PC-3 (cell line): ENCODE data around the gene GRIK1. TPM values are rescaled to one million over a fixed set of nuclear protein-coding genes. Genes with fewer than 3 reads are reported as not detected.

Experiments used
- ATAC-seq: fragments of 200-7000 bp; cut with Tn5 transposase; 2 replicates; pipeline ENCODE4 v1.9.1; 2020; ENCODE audit warnings: mild to moderate bottlenecking, moderate library complexity
- BruUV-seq: library from RNA; stranded (reverse); fragments of 400-500 nt; replicated peaks from 2 replicates; lab custom pipeline; 2021; lab: Mats Ljungman, UMichigan
- CTCF ChIA-PET: fragments of 300-600 bp; sonication (Branson Sonifier 250); formaldehyde crosslinking; loops from one replicate; lab custom pipeline; 2022; ENCODE audit warnings: antibody characterized with exemption; lab: Charles Lee
- POLR2A ChIA-PET: fragments of 300-600 bp; sonication (Branson Sonifier 250); formaldehyde crosslinking; loops from one replicate; lab custom pipeline; 2022; ENCODE audit warnings: antibody characterized with exemption; ENCODE audit not compliant: unreplicated experiment; lab: Charles Lee
- DNase-seq: peaks from one replicate; pipeline ENCODE4 v3.0.0-alpha.2; 2015
- H2AFZ ChIP-seq: fragments of 300-600 bp; sonication (generic); 2 replicates; pipeline ENCODE4 v1.6.0; 2016; ENCODE audit warnings: antibody characterized with exemption, low read length
- H3F3A ChIP-seq: fragments of 300-600 bp; sonication (generic); one replicate; pipeline ENCODE4 v1.6.0; 2017; ENCODE audit warnings: antibody characterized with exemption, low read length, control low read depth, mild to moderate bottlenecking; ENCODE audit not compliant: unreplicated experiment
- H3K27ac ChIP-seq: fragments of 300-600 bp; sonication (generic); 2 replicates; pipeline ENCODE4 v1.5.1; 2016; ENCODE audit warnings: mild to moderate bottlenecking, low read length
- H3K27me3 ChIP-seq: fragments of 300-600 bp; sonication (generic); 2 replicates; pipeline ENCODE4 v1.6.1; 2016; ENCODE audit warnings: low read length, mixed read lengths
- H3K36me3 ChIP-seq: fragments of 300-600 bp; sonication (generic); 2 replicates; pipeline ENCODE4 v1.6.1; 2016; ENCODE audit warnings: low read depth, mixed run types, low read length, mixed read lengths
- H3K4me1 ChIP-seq: fragments of 300-600 bp; sonication (generic); 2 replicates; pipeline ENCODE4 v1.5.1; 2016; ENCODE audit warnings: low read length; ENCODE audit not compliant: insufficient read depth
- H3K4me2 ChIP-seq: fragments of 300-600 bp; sonication (generic); 2 replicates; pipeline ENCODE4 v1.6.0; 2016; ENCODE audit warnings: low read length
- H3K4me3 ChIP-seq: fragments of 300-600 bp; sonication (generic); 2 replicates; pipeline ENCODE4 v1.5.1; 2016; ENCODE audit warnings: mild to moderate bottlenecking, low read length, mixed read lengths
- H3K79me2 ChIP-seq: fragments of 300-600 bp; sonication (generic); 2 replicates; pipeline ENCODE4 v1.6.1; 2017; ENCODE audit warnings: low read length, mixed read lengths
- H3K9ac ChIP-seq: fragments of 300-600 bp; sonication (generic); 2 replicates; pipeline ENCODE4 v1.6.0; 2016; ENCODE audit warnings: mild to moderate bottlenecking, low read length
- H3K9me2 ChIP-seq: fragments of 300-600 bp; sonication (generic); replicated peaks from 2 replicates; pipeline ENCODE4 v1.6.1; 2016; ENCODE audit warnings: mixed run types, low read length, mixed read lengths
- H3K9me3 ChIP-seq: fragments of 300-600 bp; sonication (generic); 2 replicates; pipeline ENCODE4 v1.6.1; 2016; ENCODE audit warnings: low read length, mixed read lengths
- H4K20me1 ChIP-seq: fragments of 300-600 bp; sonication (generic); 2 replicates; pipeline ENCODE4 v1.6.1; 2016; ENCODE audit warnings: low read length, mixed read lengths
- EZH2 ChIP-seq: fragments of 300-600 bp; sonication (generic); IDR thresholded peaks from one replicate; pipeline ENCODE4 v1.6.1; 2017; ENCODE audit warnings: antibody characterized with exemption, mild to moderate bottlenecking, low read length; ENCODE audit not compliant: unreplicated experiment
- EZH2phosphoT487 ChIP-seq: fragments of 300-600 bp; sonication (generic); IDR thresholded peaks from 2 replicates; pipeline ENCODE4 v1.6.1; 2018; ENCODE audit warnings: mild to moderate bottlenecking, antibody characterized with exemption, low read length, borderline replicate concordance
- intact Hi-C: fragments of 100-400 bp; cut with micrococcal nuclease; formaldehyde crosslinking; loops from 2 replicates; pipeline ENCODE4 v1.9.0; 2023
- total RNA-seq: library from RNA; depleted of rRNA; stranded (reverse); fragments of >200 nt; gene quantifications from 2 replicates; pipeline ENCODE4 v1.2.3, GENCODE V29; 2014
- TF ChIP-seq, protein P1 (sequence below): fragments of 300-600 bp; sonication (generic); conservative IDR thresholded peaks from 2 replicates; pipeline ENCODE4 v1.5.1; 2017; ENCODE audit warnings: antibody characterized with exemption, low read depth, mild to moderate bottlenecking, low read length

Gene GRIK1
- total RNA-seq, 1 experiment from 2014 or later, result not detected

DNA sequence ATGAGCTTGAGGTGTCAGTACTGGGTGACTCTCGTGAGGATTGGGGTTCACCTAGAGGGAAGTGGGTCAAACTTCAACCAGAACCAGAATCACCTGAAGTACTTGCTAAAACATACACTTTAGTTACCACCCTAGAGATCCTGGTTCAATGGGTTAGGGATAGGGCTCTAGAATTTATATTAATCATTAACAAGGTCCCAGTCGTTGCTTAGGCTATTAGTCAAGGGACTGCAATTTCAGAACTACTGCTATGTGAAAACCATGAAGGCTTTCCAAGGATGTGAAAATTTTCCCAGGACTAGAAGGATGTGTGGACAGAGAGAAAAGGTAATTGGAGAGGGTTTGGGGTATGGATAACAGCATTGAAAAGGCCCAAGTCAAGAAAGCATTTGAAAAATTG lies 162.6 kb downstream of the GRIK1 start:
- ATAC-seq (no peak), DNase-seq (no peak)
- Histone ChIP-seq H3K9me3 (no peaks in the 10 kb centered on the region), H3K27ac (no peak overlapping the region), H4K20me1 (no peaks in the 10 kb centered on the region), H3K27me3 (peaks cover 23% of the 10 kb centered on the region; the same call in 1 of the 2 replicates), H3K9me2 (no peaks in the 10 kb centered on the region), H3K4me2 (no peak overlapping the region), H3F3A (no peaks in the 10 kb centered on the region), H3K36me3 (no peaks in the 10 kb centered on the region), H2AFZ (no peak overlapping the region), H3K4me3 (no peak overlapping the region), H3K79me2 (no peaks in the 10 kb centered on the region), H3K9ac (no peak overlapping the region), H3K4me1 (no peaks in the 10 kb centered on the region)
- CTCF ChIA-PET, result no interaction called here
- POLR2A ChIA-PET, result no interaction called here
- BruUV-seq, result no TSS peak
- no peak for TF ChIP-seq EZH2phosphoT487
- TF ChIP-seq, protein P1, sequence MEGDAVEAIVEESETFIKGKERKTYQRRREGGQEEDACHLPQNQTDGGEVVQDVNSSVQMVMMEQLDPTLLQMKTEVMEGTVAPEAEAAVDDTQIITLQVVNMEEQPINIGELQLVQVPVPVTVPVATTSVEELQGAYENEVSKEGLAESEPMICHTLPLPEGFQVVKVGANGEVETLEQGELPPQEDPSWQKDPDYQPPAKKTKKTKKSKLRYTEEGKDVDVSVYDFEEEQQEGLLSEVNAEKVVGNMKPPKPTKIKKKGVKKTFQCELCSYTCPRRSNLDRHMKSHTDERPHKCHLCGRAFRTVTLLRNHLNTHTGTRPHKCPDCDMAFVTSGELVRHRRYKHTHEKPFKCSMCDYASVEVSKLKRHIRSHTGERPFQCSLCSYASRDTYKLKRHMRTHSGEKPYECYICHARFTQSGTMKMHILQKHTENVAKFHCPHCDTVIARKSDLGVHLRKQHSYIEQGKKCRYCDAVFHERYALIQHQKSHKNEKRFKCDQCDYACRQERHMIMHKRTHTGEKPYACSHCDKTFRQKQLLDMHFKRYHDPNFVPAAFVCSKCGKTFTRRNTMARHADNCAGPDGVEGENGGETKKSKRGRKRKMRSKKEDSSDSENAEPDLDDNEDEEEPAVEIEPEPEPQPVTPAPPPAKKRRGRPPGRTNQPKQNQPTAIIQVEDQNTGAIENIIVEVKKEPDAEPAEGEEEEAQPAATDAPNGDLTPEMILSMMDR, result no peak
- TF ChIP-seq EZH2, result no peak
- intact Hi-C loops, result no loop called here

DNA sequence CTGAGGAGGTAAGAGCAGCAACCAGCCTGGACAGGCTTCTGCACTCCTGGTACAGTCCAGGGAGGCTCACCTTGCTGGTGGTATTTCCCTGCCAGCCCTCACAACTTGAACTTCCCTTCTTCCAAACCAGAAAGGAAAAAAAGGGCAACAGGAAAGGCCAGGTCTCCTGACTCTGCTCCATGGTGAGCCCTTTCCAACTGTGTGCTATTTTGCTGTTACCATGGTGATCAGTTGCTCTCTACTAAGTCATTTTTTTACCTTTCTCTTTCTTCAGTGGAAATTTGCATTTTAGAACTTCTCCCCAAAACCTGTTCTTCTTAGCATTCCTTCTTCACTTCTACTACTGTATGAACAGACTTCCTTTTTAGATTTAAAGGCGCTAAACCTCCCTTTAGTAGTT lies 164.3 kb downstream of the GRIK1 start:
- H3K9ac ChIP-seq, result no peak overlapping the region
- H3K36me3 ChIP-seq, result no peaks in the 10 kb centered on the region
- no peaks in the 10 kb centered on the region for H3K9me3 ChIP-seq
- H3K4me2 ChIP-seq, result no peak overlapping the region
- ATAC-seq (no peak), DNase-seq (no peak)
- ChIA-PET CTCF (no interaction called here), POLR2A (no interaction called here)
- intact Hi-C loops, result no loop called here
- H3K27me3 ChIP-seq, result peaks cover 26% of the 10 kb centered on the region; the same call in 1 of the 2 replicates
- TF ChIP-seq, protein P1, result no peak
- TF ChIP-seq EZH2phosphoT487, result no peak
- TF ChIP-seq EZH2, result no peak
- no peak overlapping the region for H3K27ac ChIP-seq
- H4K20me1 ChIP-seq, result no peaks in the 10 kb centered on the region
- no peaks in the 10 kb centered on the region for H3F3A ChIP-seq
- no peaks in the 10 kb centered on the region for H3K79me2 ChIP-seq
- BruUV-seq, result no TSS peak
- H2AFZ ChIP-seq, result no peak overlapping the region
- no peak overlapping the region for H3K4me3 ChIP-seq
- H3K9me2 ChIP-seq, result no peaks in the 10 kb centered on the region; the same call in 1 of the 2 replicates
- no peaks in the 10 kb centered on the region for H3K4me1 ChIP-seq

GRCh38 chr21:29771491-29772066 lies 168.2 kb downstream of the GRIK1 start:
- no peak overlapping the region for H3K4me2 ChIP-seq
- ATAC-seq (no peak), DNase-seq (no peak)
- intact Hi-C loops, result no loop called here
- H2AFZ ChIP-seq, result no peak overlapping the region
- H3K79me2 ChIP-seq, result no peaks in the 10 kb centered on the region
- ChIA-PET POLR2A (no interaction called here), CTCF (no interaction called here)
- no peaks in the 10 kb centered on the region for H3K4me1 ChIP-seq
- no peaks in the 10 kb centered on the region for H3K36me3 ChIP-seq
- TF ChIP-seq EZH2 (no peak), EZH2phosphoT487 (no peak)
- TF ChIP-seq, protein P1, result no peak
- no peak overlapping the region for H3K27ac ChIP-seq
- no TSS peak for BruUV-seq
- peaks cover 31% of the 10 kb centered on the region; the same call in 1 of the 2 replicates for H3K27me3 ChIP-seq
- no peaks in the 10 kb centered on the region for H3F3A ChIP-seq
- H3K9me2 ChIP-seq, result no peaks in the 10 kb centered on the region; the same call in 1 of the 2 replicates
- H3K4me3 ChIP-seq, result no peak overlapping the region
- no peak overlapping the region for H3K9ac ChIP-seq
- no peaks in the 10 kb centered on the region for H3K9me3 ChIP-seq
- no peaks in the 10 kb centered on the region for H4K20me1 ChIP-seq
